DOHH2 (cell line): Measurements from ENCODE around the gene ATP5F1B.

Source experiments
- H3F3A ChIP-seq: fragments of 200-600 bp; sonication (generic), shearing (Covaris generic); 2 replicates; pipeline ENCODE4 v1.6.0; 2016; ENCODE audit warnings: antibody characterized with exemption, mild to moderate bottlenecking; ENCODE audit not compliant: control insufficient read depth, insufficient read depth
- H3K27ac ChIP-seq: fragments of 200-600 bp; sonication (generic); 2 replicates; pipeline ENCODE4 v1.5.1; 2014; ENCODE audit warnings: low read depth, mild to moderate bottlenecking, low read length, moderate library complexity
- H3K27me3 ChIP-seq: fragments of 200-600 bp; sonication (generic); 2 replicates; pipeline ENCODE4 v1.6.1; 2014; ENCODE audit warnings: mild to moderate bottlenecking, low read length, mixed read lengths; ENCODE audit not compliant: control insufficient read depth
- H3K36me3 ChIP-seq: fragments of 200-600 bp; sonication (generic); 2 replicates; pipeline ENCODE4 v1.6.1; 2014; ENCODE audit warnings: mild to moderate bottlenecking, low read length, moderate library complexity, mixed read lengths; ENCODE audit not compliant: control insufficient read depth
- H3K4me1 ChIP-seq: fragments of 200-600 bp; sonication (generic); 2 replicates; pipeline ENCODE4 v1.6.1; 2014; ENCODE audit warnings: mild to moderate bottlenecking, low read length, mixed read lengths; ENCODE audit not compliant: control insufficient read depth
- H3K4me2 ChIP-seq: fragments of 200-600 bp; sonication (generic); 2 replicates; pipeline ENCODE4 v1.6.0; 2014; ENCODE audit warnings: mild to moderate bottlenecking, low read length, moderate library complexity
- H3K4me3 ChIP-seq: fragments of 200-600 bp; sonication (generic); 2 replicates; pipeline ENCODE4 v1.5.1; 2014; ENCODE audit warnings: mild to moderate bottlenecking, low read length, mixed read lengths
- H3K79me2 ChIP-seq: fragments of 200-600 bp; sonication (generic); 2 replicates; pipeline ENCODE4 v1.6.1; 2014; ENCODE audit warnings: mild to moderate bottlenecking, low read length, mixed read lengths; ENCODE audit not compliant: control insufficient read depth
- H3K9me2 ChIP-seq: fragments of 200-600 bp; sonication (generic); replicated peaks from 2 replicates; pipeline ENCODE4 v1.6.1; 2014; ENCODE audit warnings: mild to moderate bottlenecking, low read length, mixed read lengths; ENCODE audit not compliant: control insufficient read depth
- H3K9me3 ChIP-seq: fragments of 200-600 bp; sonication (generic); 2 replicates; pipeline ENCODE4 v1.6.1; 2014; ENCODE audit warnings: antibody characterized with exemption, low read length, mixed read lengths; ENCODE audit not compliant: control insufficient read depth, insufficient read depth
- H4K20me1 ChIP-seq: fragments of 200-600 bp; sonication (generic); 2 replicates; pipeline ENCODE4 v1.6.0; 2014; ENCODE audit warnings: low read depth, mild to moderate bottlenecking, antibody characterized with exemption, low read length, moderate library complexity; ENCODE audit not compliant: control insufficient read depth, insufficient read depth
- CTCF ChIP-seq: fragments of 200-600 bp; sonication (generic); IDR thresholded peaks from one replicate; pipeline ENCODE4 v1.5.1; 2014; ENCODE audit warnings: antibody characterized with exemption, mild to moderate bottlenecking, low read depth, low read length; ENCODE audit not compliant: poor library complexity, severe bottlenecking
- EZH2phosphoT487 ChIP-seq: fragments of 200-600 bp; sonication (generic); IDR thresholded peaks from 2 replicates; pipeline ENCODE4 v1.6.1; 2017; ENCODE audit warnings: borderline replicate concordance, mild to moderate bottlenecking, antibody characterized with exemption, low read length, moderate library complexity, mixed read lengths

Gene ATP5F1B

GRCh38 chr12:56599041-56599440 is 46.7 kb downstream of the ATP5F1B start:
- no peak for TF ChIP-seq EZH2phosphoT487
- no peak for TF ChIP-seq CTCF
- Histone ChIP-seq H3K27me3 (no peaks in the 10 kb centered on the region), H3K4me3 (no peak overlapping the region), H3K9me3 (no peaks in the 10 kb centered on the region), H3K9me2 (no peaks in the 10 kb centered on the region), H3K4me2 (no peak overlapping the region), H3K79me2 (no peaks in the 10 kb centered on the region), H3K27ac (no peak overlapping the region), H3F3A (peaks cover 2% of the 10 kb centered on the region), H3K4me1 (no peaks in the 10 kb centered on the region), H3K36me3 (peaks cover 70% of the 10 kb centered on the region), H4K20me1 (no peaks in the 10 kb centered on the region)

- Histone ChIP-seq H3K9me2 (no peaks in the 10 kb centered on the region), H3K4me3 (no peak overlapping the region), H3K9me3 (no peaks in the 10 kb centered on the region), H3K27me3 (no peaks in the 10 kb centered on the region), H4K20me1 (no peaks in the 10 kb centered on the region), H3K4me2 (no peak overlapping the region), H3K27ac (no peak overlapping the region), H3F3A (peaks cover 2% of the 10 kb centered on the region), H3K4me1 (no peaks in the 10 kb centered on the region), H3K79me2 (no peaks in the 10 kb centered on the region), H3K36me3 (peaks cover 50% of the 10 kb centered on the region)
- TF ChIP-seq CTCF, result no peak
- no peak for TF ChIP-seq EZH2phosphoT487
Measured at GRCh38 chr12:56596815-56597214, 49.0 kb downstream of the ATP5F1B start.

GRCh38 chr12:56593909-56594621 is 51.7 kb downstream of the ATP5F1B start:
- no peak overlapping the region for H3K4me2 ChIP-seq
- H3K4me1 ChIP-seq, result no peaks in the 10 kb centered on the region
- no peaks in the 10 kb centered on the region for H3K79me2 ChIP-seq
- no peaks in the 10 kb centered on the region for H4K20me1 ChIP-seq
- no peaks in the 10 kb centered on the region for H3K9me2 ChIP-seq
- no peak overlapping the region for H3K4me3 ChIP-seq
- H3K27ac ChIP-seq, result no peak overlapping the region
- H3K9me3 ChIP-seq, result no peaks in the 10 kb centered on the region
- H3K27me3 ChIP-seq, result no peaks in the 10 kb centered on the region
- TF ChIP-seq CTCF, result peak; percentile 90
- no peak for TF ChIP-seq EZH2phosphoT487
- H3F3A ChIP-seq, result peaks cover 2% of the 10 kb centered on the region
- H3K36me3 ChIP-seq, result peaks cover 23% of the 10 kb centered on the region
